T-cell (primary cell): ENCODE measurements around the gene LTN1. TPM values are rescaled to one million over a fixed set of nuclear protein-coding genes. Genes with fewer than 3 reads are reported as not detected.
"Not testable (repeated sequence)": the region's sequence is repeated elsewhere in the genome, so short reads cannot be mapped to it uniquely, and the experiment has no call there.

Experiments used
- ATAC-seq, 4 experiments: fragments of 200-7000 bp in 3 of 4; fragments of 150-1000 bp in 1 of 4; cut with Tn5 transposase; replicated peaks in 1 of 4; 1 replicate in 3 of 4; 2 replicates in 1 of 4; pipeline ENCODE4 v1.10.0; 2021; ENCODE audit warnings: moderate library complexity in 3 of 4, mild to moderate bottlenecking in 2 of 4, moderate number of reproducible peaks in 1 of 4
- CTCF ChIA-PET, 2 donors: fragments of 300-600 bp; sonication (Branson Sonifier 250); formaldehyde crosslinking; loops; one replicate each; lab custom pipeline; 2022; ENCODE audit warnings: antibody characterized with exemption in 2 of 2; lab: Charles Lee
- POLR2A ChIA-PET, 2 donors: fragments of 300-600 bp; sonication (Branson Sonifier 250); formaldehyde crosslinking; loops; one replicate each; lab custom pipeline; 2022; ENCODE audit warnings: antibody characterized with exemption in 2 of 2; lab: Charles Lee
- DNase-seq, 35 experiments: peaks; one replicate each; pipeline versions ENCODE4 v3.0.0 to v3.0.0-alpha.2; 2013 to 2023
- H3K27ac ChIP-seq: one replicate; pipeline ENCODE4 v1.5.1; 2013; ENCODE audit warnings: low read length
- H3K27me3 ChIP-seq, 2 experiments: replicated peaks in 1 of 2; 1 replicate in 1 of 2; 2 replicates in 1 of 2; pipeline versions ENCODE4 v1.6.1 to v1.7.0; 2013; ENCODE audit warnings: low read length in 1 of 2, mixed read lengths in 1 of 2; ENCODE audit not compliant: control insufficient read depth in 2 of 2, insufficient read depth in 2 of 2; ENCODE audit errors: extremely low read depth in 1 of 2
- H3K36me3 ChIP-seq, 2 donors: 1 replicate in 1 of 2; 2 replicates in 1 of 2; pipeline versions ENCODE4 v1.6.1 to v1.7.0; 2013; ENCODE audit warnings: low read length in 1 of 2; ENCODE audit not compliant: control insufficient read depth in 2 of 2, insufficient read depth in 1 of 2; ENCODE audit errors: extremely low read depth in 1 of 2
- H3K4me1 ChIP-seq, 2 experiments: 1 replicate in 1 of 2; 2 replicates in 1 of 2; pipeline versions ENCODE4 v1.6.1 to v1.7.0; 2013; ENCODE audit warnings: low read length in 2 of 2, mixed read lengths in 1 of 2; ENCODE audit not compliant: insufficient read depth in 2 of 2, control insufficient read depth in 1 of 2; ENCODE audit errors: extremely low read depth in 1 of 2
- H3K4me3 ChIP-seq, 2 donors: 1 replicate in 1 of 2; 2 replicates in 1 of 2; pipeline versions ENCODE4 v1.5.1 to v1.7.0; 2013; ENCODE audit warnings: mild to moderate bottlenecking in 2 of 2, low read length in 1 of 2, moderate library complexity in 1 of 2; ENCODE audit not compliant: control insufficient read depth in 1 of 2; ENCODE audit errors: extremely low read depth in 1 of 2
- H3K9me3 ChIP-seq: 2 replicates; pipeline ENCODE4 v1.7.0; 2013
- H3K27ac Mint-ChIP-seq, 2 donors: one replicate each; pipeline ENCODE4 v1.8.0; 2020 to 2021; ENCODE audit warnings: mild to moderate bottlenecking in 2 of 2, mixed read lengths in 2 of 2
- H3K27me3 Mint-ChIP-seq, 2 donors: one replicate each; pipeline ENCODE4 v1.8.0; 2021 to 2022; ENCODE audit warnings: mixed read lengths in 2 of 2
- H3K36me3 Mint-ChIP-seq: one replicate; pipeline ENCODE4 v1.8.0; 2021; ENCODE audit warnings: mixed read lengths
- H3K4me1 Mint-ChIP-seq, 3 donors: one replicate each; pipeline ENCODE4 v1.8.0; 2020 to 2022; ENCODE audit warnings: mixed read lengths in 3 of 3, mild to moderate bottlenecking in 1 of 3
- H3K4me3 Mint-ChIP-seq, 3 donors: one replicate each; pipeline ENCODE4 v1.8.0; 2020 to 2022; ENCODE audit warnings: mild to moderate bottlenecking in 3 of 3, mixed read lengths in 3 of 3, moderate library complexity in 3 of 3
- H3K9me3 Mint-ChIP-seq, 3 donors: one replicate each; pipeline ENCODE4 v1.8.0; 2020 to 2022; ENCODE audit warnings: mixed read lengths in 3 of 3
- WGBS: methylation state at CpG from one replicate; pipeline ENCODE4 v1.1.5; 2013; ENCODE audit warnings: missing lambda C conversion rate; ENCODE audit not compliant: insufficient coverage; 5-methylcytosine and 5-hydroxymethylcytosine counted together
- total RNA-seq, 35 experiments: library from RNA in 6 of 35; stranded (reverse) in 6 of 35; fragments of 120-200 nt in 1 of 35; gene quantifications; one replicate each; pipeline versions ENCODE4 v1.2.1 to v1.2.4 and lab custom pipeline; 2013 to 2026

Gene LTN1
- total RNA-seq, 5 donors from 2014 or later (not counting 1 experiment from before 2014, with no cell fraction given), result 23.4 to 34.1 (median 25.2) TPM

DNA sequence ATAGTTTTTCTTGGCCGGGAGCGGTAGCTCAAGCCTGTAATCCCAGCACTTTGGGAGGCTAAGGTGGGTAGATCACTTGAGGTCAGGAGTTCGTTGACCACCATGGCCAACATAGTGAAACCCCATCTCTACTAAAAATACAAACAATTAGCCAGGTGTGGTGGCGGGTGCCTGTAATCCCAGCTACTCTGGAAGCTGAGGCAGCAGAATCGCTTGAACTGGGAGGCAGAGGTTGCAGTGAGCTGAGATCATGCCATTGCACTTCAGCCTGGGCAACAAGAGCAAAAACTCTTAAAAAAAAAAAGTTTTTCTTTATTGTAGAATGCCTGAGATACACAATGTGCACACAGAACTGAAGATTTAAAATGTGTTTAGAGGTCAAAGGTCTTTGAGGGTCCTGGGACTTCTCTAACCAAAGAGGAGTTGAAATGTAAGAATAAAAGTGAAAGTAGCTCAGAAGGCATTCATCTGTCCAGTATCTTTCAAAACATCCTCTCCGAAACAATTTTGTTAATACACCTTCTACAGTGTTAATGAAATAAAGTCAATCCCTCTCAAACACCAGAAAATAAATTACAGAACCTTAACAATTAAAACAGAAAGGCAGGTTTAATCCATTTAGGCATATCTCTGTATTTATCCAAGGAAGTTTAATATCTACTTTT is 60.8 kb downstream of the LTN1 start:
- ATAC-seq, H3K4me1 ChIP-seq, H3K27ac ChIP-seq, DNase-seq, H3K4me3 Mint-ChIP-seq, H3K4me1 Mint-ChIP-seq, H3K9me3 Mint-ChIP-seq, H3K27me3 ChIP-seq, CTCF ChIA-PET, H3K9me3 ChIP-seq, H3K4me3 ChIP-seq, POLR2A ChIA-PET, H3K27ac Mint-ChIP-seq, H3K27me3 Mint-ChIP-seq: not testable (repeated sequence)
- no CpG with 5 or more reads among the region's 6 CpGs for WGBS
- peaks cover 6 to 55% of the 10 kb centered on the region in 2 donors for H3K36me3 ChIP-seq
- H3K36me3 Mint-ChIP-seq, result peaks cover 50% of the 10 kb centered on the region

GRCh38 chr21:28928578-28929420 is 63.9 kb downstream of the LTN1 start:
- H3K27ac Mint-ChIP-seq, result peak overlapping the region in 1 of 2 donors; percentile 17
- no peaks in the 10 kb centered on the region for H3K9me3 ChIP-seq
- no CpG with 5 or more reads among the region's 3 CpGs for WGBS
- no peak overlapping the region for H3K4me3 Mint-ChIP-seq
- H3K4me1 Mint-ChIP-seq, result peaks cover 0 to 2% (median 1%) of the 10 kb centered on the region in 3 donors
- no peaks in the 10 kb centered on the region for H3K9me3 Mint-ChIP-seq
- no peaks in the 10 kb centered on the region for H3K27me3 ChIP-seq
- H3K27ac ChIP-seq, result no peak overlapping the region
- ATAC-seq (no peak), DNase-seq (no peak)
- H3K27me3 Mint-ChIP-seq, result no peaks in the 10 kb centered on the region
- H3K36me3 ChIP-seq, result peaks cover 0 to 27% of the 10 kb centered on the region in 2 donors
- H3K4me3 ChIP-seq, result no peak overlapping the region
- H3K4me1 ChIP-seq, result no peaks in the 10 kb centered on the region
- POLR2A ChIA-PET, result no interaction called here
- CTCF ChIA-PET, result no interaction called here
- H3K36me3 Mint-ChIP-seq, result peaks cover 57% of the 10 kb centered on the region

DNA sequence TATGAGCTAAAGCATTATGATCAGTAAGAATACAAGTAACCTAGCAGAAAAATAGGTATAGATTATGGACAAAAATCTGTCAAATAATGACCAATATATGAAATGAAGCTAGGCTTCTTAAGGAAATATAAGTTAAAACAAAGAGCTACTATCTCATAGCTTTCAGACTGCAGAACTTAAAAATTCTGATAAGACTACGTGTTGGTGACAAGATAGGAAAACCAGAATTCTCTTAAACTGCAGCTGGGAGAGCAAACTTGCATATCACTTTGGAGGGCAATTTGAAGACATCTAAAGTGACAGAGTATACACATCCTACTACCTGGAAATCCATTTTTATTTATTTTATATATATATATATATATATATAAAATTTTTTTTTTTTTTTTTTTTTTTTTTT is 65.5 kb downstream of the LTN1 start:
- Mint-ChIP-seq H3K27me3 (no peaks in the 10 kb centered on the region), H3K4me3 (no peak overlapping the region), H3K4me1 (no peaks in the 10 kb centered on the region), H3K27ac (no peak overlapping the region), H3K9me3 (no peaks in the 10 kb centered on the region), H3K36me3 (peaks cover 56% of the 10 kb centered on the region)
- Histone ChIP-seq H3K4me3 (no peak overlapping the region), H3K27ac (no peak overlapping the region), H3K9me3 (no peaks in the 10 kb centered on the region), H3K36me3 (peaks cover 0 to 24% of the 10 kb centered on the region in 2 donors), H3K27me3 (no peaks in the 10 kb centered on the region), H3K4me1 (no peaks in the 10 kb centered on the region)
- no CpG with 5 or more reads among the region's 1 CpG for WGBS
- POLR2A ChIA-PET, result no interaction called here
- CTCF ChIA-PET, result interaction anchor here in 1 of 2 donors (2.1 kb wide), 1 partner anchor 182 kb away, joined by 7 read pairs; no protein-coding TSS in a partner anchor
- DNase-seq (no peak), ATAC-seq (no peak)

DNA sequence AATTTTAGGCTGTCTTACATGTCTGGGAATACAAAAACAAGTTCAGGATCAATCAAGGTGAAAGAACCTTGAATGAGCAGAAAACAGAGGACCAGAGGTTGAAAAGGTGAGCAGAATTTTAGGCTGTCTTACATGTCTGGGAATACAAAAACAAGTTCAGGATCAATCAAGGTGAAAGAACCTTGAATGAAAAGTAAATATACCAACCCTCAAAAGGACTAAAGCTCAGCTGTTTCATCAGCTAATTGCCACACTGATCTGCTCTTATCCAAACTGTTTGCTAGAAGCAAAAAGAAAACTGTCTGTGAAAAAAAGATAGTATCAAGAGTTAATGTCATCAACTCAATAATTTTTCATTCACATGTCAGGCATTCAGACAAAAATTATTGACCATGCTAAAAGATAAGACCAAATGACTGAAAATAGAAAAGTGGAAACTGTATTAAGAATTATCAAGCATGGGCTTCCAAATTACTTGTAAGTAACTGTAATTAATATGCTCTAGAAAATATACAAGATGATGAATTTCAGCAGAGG is 69.2 kb downstream of the LTN1 start:
- Mint-ChIP-seq H3K9me3 (no peaks in the 10 kb centered on the region), H3K4me1 (no peaks in the 10 kb centered on the region), H3K4me3 (no peak overlapping the region), H3K36me3 (peaks cover 39% of the 10 kb centered on the region), H3K27me3 (no peaks in the 10 kb centered on the region), H3K27ac (no peak overlapping the region)
- Histone ChIP-seq H3K36me3 (peaks cover 0 to 6% of the 10 kb centered on the region in 2 donors), H3K9me3 (no peaks in the 10 kb centered on the region), H3K27ac (no peak overlapping the region), H3K27me3 (no peaks in the 10 kb centered on the region), H3K4me3 (no peak overlapping the region), H3K4me1 (no peaks in the 10 kb centered on the region)
- POLR2A ChIA-PET, result no interaction called here
- no peak for DNase-seq
- CTCF ChIA-PET, result no interaction called here
- no peak for ATAC-seq

GRCh38 chr21:28922368-28922767 is 70.3 kb downstream of the LTN1 start:
- H3K27me3 Mint-ChIP-seq, result no peaks in the 10 kb centered on the region
- no peak for DNase-seq
- no peak overlapping the region for H3K4me3 ChIP-seq
- H3K27ac Mint-ChIP-seq, result peak overlapping the region in 1 of 2 donors; percentile 23
- no peak overlapping the region for H3K27ac ChIP-seq
- ChIA-PET CTCF (no interaction called here), POLR2A (no interaction called here)
- no peaks in the 10 kb centered on the region for H3K4me1 Mint-ChIP-seq
- H3K36me3 Mint-ChIP-seq, result peaks cover 36% of the 10 kb centered on the region
- H3K4me1 ChIP-seq, result no peaks in the 10 kb centered on the region
- no peaks in the 10 kb centered on the region for H3K9me3 ChIP-seq
- no peaks in the 10 kb centered on the region for H3K27me3 ChIP-seq
- WGBS, result 100% methylated on average over 5 of the region's 7 CpGs
- no peak overlapping the region for H3K4me3 Mint-ChIP-seq
- H3K36me3 ChIP-seq, result peaks cover 0 to 3% of the 10 kb centered on the region in 2 donors
- ATAC-seq, result no peak
- H3K9me3 Mint-ChIP-seq, result no peaks in the 10 kb centered on the region

DNA sequence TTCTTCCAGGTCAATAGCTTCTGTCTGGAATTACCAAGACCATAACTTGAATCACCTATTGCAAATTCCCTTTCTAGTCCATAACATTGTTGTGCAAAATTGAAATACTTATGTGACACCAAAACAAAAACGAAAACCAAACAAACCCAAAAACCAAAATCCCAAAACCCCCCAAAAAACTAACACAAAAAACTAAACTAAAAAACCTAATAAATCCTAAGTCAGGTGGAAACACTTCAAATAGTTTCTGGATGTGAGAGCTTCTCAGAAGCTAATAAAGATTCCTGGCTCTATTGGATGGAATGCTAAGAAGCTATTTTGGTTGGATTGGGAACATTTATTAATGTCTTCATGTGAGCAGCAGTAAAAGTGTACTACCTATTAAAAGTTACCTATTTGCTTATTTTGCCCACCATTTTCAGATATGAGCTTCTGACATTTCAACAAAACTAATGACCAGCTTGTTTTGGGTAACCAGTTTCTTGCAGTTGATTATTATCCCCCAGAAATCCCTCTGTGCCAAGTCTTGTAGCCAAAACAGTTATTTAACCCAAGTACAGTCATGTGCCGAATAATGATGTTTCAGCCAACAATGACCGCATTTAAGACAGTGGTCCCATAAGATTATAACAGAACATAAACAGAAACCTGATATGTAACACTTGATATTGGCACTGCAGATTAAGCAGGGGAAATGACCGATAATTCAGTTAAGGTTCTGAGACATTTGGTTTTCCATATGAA is 76.4 kb downstream of the LTN1 start:
- H3K27ac ChIP-seq, result no peak overlapping the region
- ChIA-PET CTCF (no interaction called here), POLR2A (no interaction called here)
- H3K36me3 ChIP-seq, result no peaks in the 10 kb centered on the region
- H3K27ac Mint-ChIP-seq, result no peak overlapping the region
- H3K9me3 Mint-ChIP-seq, result no peaks in the 10 kb centered on the region
- 100% methylated on average over 1 of the region's 4 CpGs for WGBS
- no peak overlapping the region for H3K4me3 ChIP-seq
- H3K27me3 Mint-ChIP-seq, result peaks cover 0 to 14% of the 10 kb centered on the region in 2 donors
- no peaks in the 10 kb centered on the region for H3K36me3 Mint-ChIP-seq
- no peaks in the 10 kb centered on the region for H3K4me1 ChIP-seq
- no peaks in the 10 kb centered on the region for H3K27me3 ChIP-seq
- no peak for ATAC-seq
- H3K9me3 ChIP-seq, result no peaks in the 10 kb centered on the region
- no peak overlapping the region for H3K4me3 Mint-ChIP-seq
- no peaks in the 10 kb centered on the region for H3K4me1 Mint-ChIP-seq
- DNase-seq, result no peak
